ENCODE measurements around the gene FIGLA. TPM values are rescaled to one million over a fixed set of nuclear protein-coding genes. Genes with fewer than 3 reads are reported as not detected.

Gene FIGLA
- total and polyA plus RNA-seq, 2 of the 8 experiments (the other 6 are each of a cell fraction or from before 2014, with no cell fraction given), result not detected

DNA sequence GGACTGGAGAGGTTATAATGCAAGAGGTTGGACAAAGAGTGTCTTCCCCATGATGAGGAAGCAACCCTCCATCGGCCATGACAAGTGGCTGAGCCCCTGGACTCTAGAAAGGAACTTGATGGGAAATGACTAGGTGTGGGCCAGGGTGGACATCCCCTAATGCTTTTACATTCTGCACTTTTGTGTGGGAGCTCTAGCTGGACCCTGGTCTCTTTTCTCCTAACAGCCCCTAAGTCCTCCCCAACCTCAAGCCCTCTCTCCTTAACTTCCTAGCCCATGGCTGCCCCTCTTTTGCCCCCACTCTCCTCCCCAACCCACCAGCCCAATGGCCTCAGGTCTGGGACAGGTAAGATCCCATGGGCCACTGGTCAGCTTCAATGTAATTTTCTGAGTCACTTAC is 42.8 kb upstream of the FIGLA start:
- Histone ChIP-seq H3K79me2 (ENCODE audit: control insufficient read depth in 1 of 2, insufficient read depth in 2 of 2, low read length in 2 of 2) (no peaks in the 10 kb centered on the region), H3K23me2 (ENCODE audit: low read depth, low read length) (no peaks in the 10 kb centered on the region), H3K14ac (ENCODE audit: insufficient read length) (no peak overlapping the region), H3K4me1 (replicated peaks in 1 of 4; ENCODE audit: control insufficient read depth in 3 of 4, insufficient read depth in 4 of 4, low read length in 3 of 4) (peaks cover 0 to 2% (median 0%) of the 10 kb centered on the region in 4 experiments; a peak in 2 of 7 replicates), H4K20me1 (replicated peaks in 1 of 2; ENCODE audit: control insufficient read depth in 1 of 2, insufficient read depth in 2 of 2, low read length in 2 of 2) (no peaks in the 10 kb centered on the region), H4K91ac (replicated peaks; ENCODE audit: insufficient read length, low read length) (no peak overlapping the region), H2BK15ac (ENCODE audit: low read length) (no peak overlapping the region), H4K8ac (ENCODE audit: extremely low read depth, insufficient read depth, low read length) (no peak overlapping the region), H2AK5ac (ENCODE audit: low read depth, low read length) (no peak overlapping the region), H2BK12ac (ENCODE audit: low read depth, low read length) (no peak overlapping the region), H3K23ac (ENCODE audit: insufficient read length) (no peak overlapping the region), H3K36me3 (ENCODE audit: control insufficient read depth in 2 of 4, insufficient read depth in 4 of 4, low read length in 3 of 4) (no peaks in the 10 kb centered on the region), H2BK20ac (ENCODE audit: low read length) (no peak overlapping the region), H3K27me3 (replicated peaks in 1 of 4; ENCODE audit: control insufficient read depth in 3 of 4, extremely low read depth in 1 of 4, insufficient read depth in 3 of 4, low read length in 3 of 4) (peaks cover 0 to 2% (median under 1%) of the 10 kb centered on the region in 4 experiments; a peak in 2 of 7 replicates), H3K4me2 (ENCODE audit: insufficient read depth in 1 of 2, low read depth in 2 of 2, low read length in 2 of 2) (no peak overlapping the region), H3K9me3 (ENCODE audit: insufficient read depth in 2 of 2, low read depth in 1 of 2, low read length in 1 of 2) (no peaks in the 10 kb centered on the region), H4K5ac (ENCODE audit: insufficient read length, low read depth, low read length) (no peak overlapping the region), H2BK5ac (ENCODE audit: low read depth, low read length) (no peak overlapping the region), H2BK120ac (replicated peaks; ENCODE audit: low read depth, low read length) (no peak overlapping the region), H3K18ac (ENCODE audit: extremely low read depth, low read length) (no peak overlapping the region), H3K79me1 (ENCODE audit: low read depth, low read length) (no peaks in the 10 kb centered on the region), H3K4me3 (ENCODE audit: extremely low read depth in 1 of 4, insufficient read depth in 2 of 4, low read depth in 3 of 4, low read length in 4 of 4) (no peak overlapping the region), H2AFZ (ENCODE audit: low read length) (no peak overlapping the region), H3K4ac (replicated peaks; ENCODE audit: insufficient read length, low read depth, low read length) (no peak overlapping the region), H3K56ac (replicated peaks; ENCODE audit: insufficient read length, low read depth, low read length) (no peak overlapping the region), H3K9ac (replicated peaks in 1 of 4; ENCODE audit: extremely low read depth in 1 of 4, low read depth in 3 of 4, low read length in 3 of 4) (no peak overlapping the region), H3K27ac (ENCODE audit: low read depth, low read length) (no peak overlapping the region)
- ChIA-PET POLR2A (ENCODE audit: partially characterized antibody) (interaction anchor here (0.6 kb wide), 1 partner anchor 79 kb away, joined by 3 read pairs; no protein-coding TSS in a partner anchor), CTCF (ENCODE audit: partially characterized antibody) (interaction anchor here (0.6 to 0.7 kb wide), 2 partner anchors 31 to 39 kb away, joined by 3 to 4 read pairs; no protein-coding TSS in a partner anchor)
- FAIRE-seq (no peak), DNase-seq (ENCODE audit: low read depth in 1 of 2, low spot score in 2 of 2) (no peak)
- no peak for TF ChIP-seq CHD2 (IDR thresholded peaks at IDR 0.05; ENCODE audit: low read length)
- TF ChIP-seq RFX5 (IDR thresholded peaks at IDR 0.05; ENCODE audit: borderline replicate concordance, low read depth, low read length), result no peak
- no peak for TF ChIP-seq SUZ12 (IDR thresholded peaks at IDR 0.05; ENCODE audit: low read length)
- no peak for TF ChIP-seq SRF (IDR thresholded peaks at IDR 0.05; ENCODE audit: low read depth, low read length)
- TF ChIP-seq POLR2AphosphoS5 (IDR thresholded peaks at IDR 0.05; ENCODE audit: low read depth, low read length), result no peak
- no peak for TF ChIP-seq SP4 (IDR thresholded peaks at IDR 0.05; ENCODE audit: low read length)
- TF ChIP-seq, protein P1, sequence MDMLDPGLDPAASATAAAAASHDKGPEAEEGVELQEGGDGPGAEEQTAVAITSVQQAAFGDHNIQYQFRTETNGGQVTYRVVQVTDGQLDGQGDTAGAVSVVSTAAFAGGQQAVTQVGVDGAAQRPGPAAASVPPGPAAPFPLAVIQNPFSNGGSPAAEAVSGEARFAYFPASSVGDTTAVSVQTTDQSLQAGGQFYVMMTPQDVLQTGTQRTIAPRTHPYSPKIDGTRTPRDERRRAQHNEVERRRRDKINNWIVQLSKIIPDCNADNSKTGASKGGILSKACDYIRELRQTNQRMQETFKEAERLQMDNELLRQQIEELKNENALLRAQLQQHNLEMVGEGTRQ (IDR thresholded peaks at IDR 0.05; ENCODE audit: low read length), result no peak
- WGBS, 2 experiments (ENCODE audit: extremely low coverage in 1 of 2, insufficient coverage in 1 of 2, insufficient read length in 1 of 2, insufficient replicate concordance in 2 of 2, low coverage in 1 of 2, low lambda C conversion rate in 2 of 2, missing lambda C conversion rate in 1 of 2), result 85% methylated on average over 1 of the region's 1 CpG; no CpG with 5 or more reads in 1 of the 2 experiments
